BLaER1 (cell line): ENCODE measurements around the gene GINS2.

Source experiments
- H3K27ac ChIP-seq: shearing (Covaris generic); formaldehyde crosslinking; 2 replicates; pipeline ENCODE4 v1.8.1; 2022
- H3K27me3 ChIP-seq: shearing (Covaris generic); formaldehyde crosslinking; 2 replicates; pipeline ENCODE4 v1.8.1; 2022
- H3K36me3 ChIP-seq: shearing (Covaris generic); formaldehyde crosslinking; 2 replicates; pipeline ENCODE4 v1.8.1; 2022
- H3K4me1 ChIP-seq: shearing (Covaris generic); formaldehyde crosslinking; 2 replicates; pipeline ENCODE4 v1.8.1; 2022
- H3K4me2 ChIP-seq: shearing (Covaris generic); formaldehyde crosslinking; 2 replicates; pipeline ENCODE4 v1.8.1; 2022
- H3K4me3 ChIP-seq: shearing (Covaris generic); formaldehyde crosslinking; 2 replicates; pipeline ENCODE4 v1.8.1; 2022
- H3K9ac ChIP-seq: shearing (Covaris generic); formaldehyde crosslinking; 2 replicates; pipeline ENCODE4 v1.8.1; 2022
- H3K9me3 ChIP-seq: shearing (Covaris generic); formaldehyde crosslinking; 2 replicates; pipeline ENCODE4 v1.8.1; 2022
- H4K20me1 ChIP-seq: shearing (Covaris generic); formaldehyde crosslinking; 2 replicates; pipeline ENCODE4 v1.8.1; 2022
- Cebpa-rat ChIP-seq: shearing (Covaris generic); IDR thresholded peaks from 2 replicates; pipeline ENCODE4 v1.8.1; 2022

The GINS2 gene

DNA sequence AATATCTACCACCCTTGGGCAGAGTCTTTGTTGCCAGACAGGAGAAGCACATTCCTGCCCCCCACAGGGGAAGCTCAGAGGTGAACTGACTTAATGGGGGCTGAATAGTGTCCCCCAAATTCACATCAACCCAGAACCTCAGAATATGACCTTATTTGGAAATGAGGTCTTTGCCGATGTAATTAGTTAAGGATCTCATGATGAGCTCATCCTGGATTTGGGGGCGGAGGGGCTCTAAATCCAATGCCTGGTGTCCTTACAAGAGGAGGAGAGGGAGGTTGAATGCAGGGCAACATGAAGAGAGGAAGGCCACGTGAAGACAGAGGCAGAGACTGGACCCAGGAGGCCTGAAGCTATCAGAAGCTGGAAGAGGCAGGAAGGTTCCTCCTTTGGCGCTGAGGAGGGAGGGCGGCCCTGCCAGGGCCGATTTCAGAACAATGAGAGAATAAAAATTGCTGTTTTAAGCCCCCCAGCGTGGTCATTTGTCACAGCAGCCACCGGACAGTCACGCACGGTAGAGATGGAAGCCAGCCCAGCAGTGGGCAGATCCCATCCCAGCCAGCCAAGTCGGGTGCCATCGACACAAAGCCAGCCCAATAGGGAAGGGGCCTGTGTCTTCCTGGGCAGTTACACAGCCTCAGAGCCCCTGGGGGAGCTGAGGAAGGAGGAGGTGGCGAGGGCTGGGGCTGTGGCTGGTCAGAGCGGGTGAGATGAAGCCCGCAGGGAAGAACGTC lies 40.9 kb upstream of the GINS2 start:
- Histone ChIP-seq H3K4me1 (peaks cover 75% of the 10 kb centered on the region), H3K4me3 (peak overlapping the region; percentile 41), H3K27ac (peak overlapping the region; percentile 83), H3K27me3 (no peaks in the 10 kb centered on the region), H4K20me1 (peaks cover 3% of the 10 kb centered on the region; the same call in 1 of the 2 replicates), H3K4me2 (peak overlapping the region; percentile 90), H3K36me3 (peaks cover 36% of the 10 kb centered on the region), H3K9ac (peak overlapping the region; percentile 67), H3K9me3 (no peaks in the 10 kb centered on the region)
- TF ChIP-seq Cebpa-rat, result no peak

GRCh38 chr16:85728879-85729278 lies 40.1 kb upstream of the GINS2 start:
- no peak overlapping the region for H3K4me3 ChIP-seq
- no peaks in the 10 kb centered on the region for H3K9me3 ChIP-seq
- peak overlapping the region; percentile 90 for H3K4me2 ChIP-seq
- H3K4me1 ChIP-seq, result peaks cover 68% of the 10 kb centered on the region
- H3K27ac ChIP-seq, result peak overlapping the region; percentile 83
- H4K20me1 ChIP-seq, result no peaks in the 10 kb centered on the region
- peaks cover 40% of the 10 kb centered on the region for H3K36me3 ChIP-seq
- no peaks in the 10 kb centered on the region for H3K27me3 ChIP-seq
- TF ChIP-seq Cebpa-rat, result no peak
- peak overlapping the region; percentile 67; the same call in 1 of the 2 replicates for H3K9ac ChIP-seq

DNA sequence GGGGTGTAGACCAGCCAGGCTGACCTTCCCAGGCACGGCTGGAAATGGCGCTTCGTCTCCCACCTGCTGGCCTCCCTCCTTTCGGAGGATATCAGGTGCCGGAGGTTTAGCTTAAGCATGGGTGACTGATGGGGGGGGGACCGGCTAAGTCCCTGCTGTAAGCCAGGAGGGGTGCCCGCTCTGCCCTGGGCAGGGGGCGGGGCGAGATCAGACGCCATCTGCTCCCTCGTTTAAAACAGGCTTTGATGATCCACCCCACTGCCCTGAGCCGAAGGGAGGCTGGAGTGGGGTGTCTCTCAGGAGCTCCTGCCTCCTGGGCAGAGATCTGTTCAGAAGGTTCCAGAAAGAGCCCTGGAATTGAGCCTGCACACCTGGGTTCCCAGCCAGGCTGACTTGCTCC lies 36.2 kb upstream of the GINS2 start:
- Histone ChIP-seq H3K9ac (no peak overlapping the region), H4K20me1 (peaks cover 4% of the 10 kb centered on the region; the same call in 1 of the 2 replicates), H3K4me2 (no peak overlapping the region), H3K27me3 (no peaks in the 10 kb centered on the region), H3K4me1 (peaks cover 46% of the 10 kb centered on the region), H3K36me3 (peaks cover 43% of the 10 kb centered on the region), H3K27ac (no peak overlapping the region), H3K4me3 (no peak overlapping the region), H3K9me3 (no peaks in the 10 kb centered on the region)
- no peak for TF ChIP-seq Cebpa-rat

GRCh38 chr16:85724126-85724879 lies 35.5 kb upstream of the GINS2 start:
- Histone ChIP-seq H4K20me1 (peaks cover 6% of the 10 kb centered on the region; the same call in 1 of the 2 replicates), H3K4me2 (no peak overlapping the region), H3K9me3 (no peaks in the 10 kb centered on the region), H3K27ac (no peak overlapping the region), H3K9ac (no peak overlapping the region), H3K36me3 (peaks cover 43% of the 10 kb centered on the region), H3K4me3 (no peak overlapping the region), H3K4me1 (peaks cover 39% of the 10 kb centered on the region), H3K27me3 (no peaks in the 10 kb centered on the region)
- TF ChIP-seq Cebpa-rat, result no peak

- peaks cover 26% of the 10 kb centered on the region for H4K20me1 ChIP-seq
- H3K27ac ChIP-seq, result no peak overlapping the region
- peaks cover 41% of the 10 kb centered on the region for H3K4me1 ChIP-seq
- no peak for TF ChIP-seq Cebpa-rat
- H3K4me2 ChIP-seq, result no peak overlapping the region
- H3K27me3 ChIP-seq, result no peaks in the 10 kb centered on the region
- H3K36me3 ChIP-seq, result peaks cover 42% of the 10 kb centered on the region
- H3K4me3 ChIP-seq, result no peak overlapping the region
- no peak overlapping the region for H3K9ac ChIP-seq
- no peaks in the 10 kb centered on the region for H3K9me3 ChIP-seq
Measured at GRCh38 chr16:85722128-85722893, 33.6 kb upstream of the GINS2 start.

- no peak overlapping the region for H3K4me3 ChIP-seq
- H4K20me1 ChIP-seq, result peaks cover 34% of the 10 kb centered on the region
- no peaks in the 10 kb centered on the region for H3K9me3 ChIP-seq
- no peak overlapping the region for H3K27ac ChIP-seq
- H3K36me3 ChIP-seq, result peaks cover 21% of the 10 kb centered on the region
- no peak overlapping the region for H3K4me2 ChIP-seq
- H3K4me1 ChIP-seq, result peaks cover 60% of the 10 kb centered on the region
- no peak for TF ChIP-seq Cebpa-rat
- H3K9ac ChIP-seq, result no peak overlapping the region
- H3K27me3 ChIP-seq, result no peaks in the 10 kb centered on the region
Measured at GRCh38 chr16:85720302-85720637, 31.5 kb upstream of the GINS2 start.

DNA sequence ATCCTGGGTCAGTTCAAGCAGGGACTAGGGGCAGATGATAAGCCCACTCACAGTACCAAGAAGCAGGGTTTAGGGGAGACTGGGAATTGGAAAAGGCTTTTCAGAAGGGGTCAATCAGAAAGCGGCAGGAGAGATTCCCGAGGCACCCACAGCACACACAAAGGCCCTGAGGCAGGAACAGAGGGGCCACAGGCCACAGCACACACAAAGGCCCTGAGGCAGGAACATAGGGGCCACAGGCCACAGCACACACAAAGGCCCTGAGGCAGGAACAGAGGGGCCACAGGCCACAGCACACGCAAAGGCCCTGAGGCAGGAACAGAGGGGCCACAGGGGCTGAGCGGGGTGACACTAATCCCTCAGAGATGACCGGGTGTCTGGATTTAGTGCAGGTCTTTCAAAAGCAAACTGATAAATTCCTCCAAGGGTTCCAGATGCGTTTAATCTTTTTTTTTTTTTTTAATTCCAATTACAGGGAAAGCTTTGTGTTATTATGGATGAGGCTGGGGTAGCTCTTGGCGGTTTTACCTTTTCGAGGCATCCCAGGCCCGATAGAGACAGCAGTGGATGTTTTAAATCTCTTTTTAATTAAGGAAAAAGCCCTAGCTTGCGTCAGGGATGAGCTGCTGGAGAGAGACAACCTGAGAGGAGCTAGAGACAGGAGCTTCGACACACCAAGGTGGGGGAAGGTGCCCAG lies 31.0 kb upstream of the GINS2 start:
- H3K36me3 ChIP-seq, result peaks cover 17% of the 10 kb centered on the region
- H4K20me1 ChIP-seq, result peaks cover 34% of the 10 kb centered on the region
- no peak overlapping the region for H3K4me3 ChIP-seq
- H3K9ac ChIP-seq, result no peak overlapping the region
- H3K4me2 ChIP-seq, result no peak overlapping the region
- no peak overlapping the region for H3K27ac ChIP-seq
- TF ChIP-seq Cebpa-rat, result no peak
- H3K4me1 ChIP-seq, result peaks cover 60% of the 10 kb centered on the region
- no peaks in the 10 kb centered on the region for H3K27me3 ChIP-seq
- H3K9me3 ChIP-seq, result no peaks in the 10 kb centered on the region

GRCh38 chr16:85718682-85719081 lies 29.9 kb upstream of the GINS2 start:
- Histone ChIP-seq H4K20me1 (peaks cover 34% of the 10 kb centered on the region), H3K4me2 (no peak overlapping the region; the same call in 1 of the 2 replicates), H3K4me3 (no peak overlapping the region), H3K27me3 (no peaks in the 10 kb centered on the region), H3K9ac (no peak overlapping the region), H3K4me1 (peaks cover 60% of the 10 kb centered on the region), H3K9me3 (no peaks in the 10 kb centered on the region), H3K36me3 (peaks cover 11% of the 10 kb centered on the region; the same call in 1 of the 2 replicates), H3K27ac (no peak overlapping the region)
- no peak for TF ChIP-seq Cebpa-rat

DNA sequence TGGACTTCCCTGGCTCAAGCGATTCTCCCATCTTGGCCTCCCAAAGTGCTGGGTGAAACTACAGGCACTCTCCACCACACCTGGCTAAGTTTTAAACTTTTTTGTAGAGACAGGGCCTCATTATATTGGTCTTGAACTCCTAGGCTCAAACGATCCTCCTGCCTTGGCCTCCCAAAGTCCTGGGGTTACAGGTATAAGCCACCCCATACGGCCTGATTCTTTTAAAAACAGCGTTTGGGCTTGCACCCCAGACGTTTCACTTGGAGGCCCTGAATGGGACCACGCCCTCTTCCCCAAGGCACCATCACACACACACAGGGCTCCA lies 29.4 kb upstream of the GINS2 start:
- no peak for TF ChIP-seq Cebpa-rat
- Histone ChIP-seq H3K27me3 (no peaks in the 10 kb centered on the region), H3K9ac (no peak overlapping the region), H3K4me1 (peaks cover 60% of the 10 kb centered on the region), H3K4me3 (no peak overlapping the region), H3K27ac (no peak overlapping the region), H3K4me2 (peak overlapping the region; percentile 84), H3K9me3 (no peaks in the 10 kb centered on the region), H3K36me3 (peaks cover 11% of the 10 kb centered on the region; the same call in 1 of the 2 replicates), H4K20me1 (peaks cover 34% of the 10 kb centered on the region)
